HG03039 (cell line): ENCODE measurements around the gene SYTL3.
"Not testable (repeated sequence)": the region's sequence is repeated elsewhere in the genome, so short reads cannot be mapped to it uniquely, and the experiment has no call there.

Source experiments
- ATAC-seq: cut with Tn5 transposase; IDR thresholded peaks from one replicate; pipeline ENCODE4 v1.9.1; 2021; ENCODE audit warnings: mild to moderate bottlenecking, moderate library complexity; ENCODE audit not compliant: unreplicated experiment

SYTL3 gene

GRCh38 chr6:158686791-158687381 lies 37.0 kb downstream of the SYTL3 start:
- peak; percentile 59 for ATAC-seq

DNA sequence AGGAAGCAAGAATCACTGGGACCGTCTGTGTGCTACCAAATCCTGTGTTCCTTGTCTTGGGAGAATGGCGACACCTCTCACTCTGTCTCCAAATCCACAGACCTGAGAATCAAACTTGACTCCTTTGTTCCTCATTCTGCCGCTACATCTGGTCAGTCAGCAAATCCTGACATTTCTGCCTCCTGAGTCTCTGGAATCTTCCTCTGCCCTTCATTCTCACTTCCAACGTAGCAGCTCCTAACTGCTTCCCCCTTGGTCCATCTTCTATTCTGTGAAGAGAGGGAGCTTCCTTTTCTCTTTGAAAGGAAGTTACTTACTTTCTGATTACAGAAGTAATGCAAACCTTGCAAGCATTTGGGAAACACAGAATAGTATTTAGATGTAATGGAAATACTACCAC lies 37.7 kb downstream of the SYTL3 start:
- ATAC-seq, result no peak

DNA sequence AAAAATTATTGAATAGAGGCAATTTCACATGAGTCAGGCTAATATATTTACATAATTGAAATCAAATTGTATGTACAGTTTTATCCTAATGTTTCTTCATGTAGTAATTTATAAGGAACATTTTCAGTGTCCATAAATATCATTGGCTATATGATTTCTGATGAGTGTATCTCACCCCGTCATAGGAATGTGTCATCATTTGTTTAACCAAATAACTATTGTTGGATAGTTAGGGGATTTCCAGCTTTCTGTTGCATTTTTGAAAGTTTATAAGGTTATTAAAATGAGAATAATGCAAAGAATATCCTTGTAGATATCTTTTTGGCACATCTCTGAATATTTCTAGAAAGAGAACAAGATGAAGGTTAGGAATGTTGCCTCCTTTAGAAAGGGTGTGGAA lies 39.0 kb downstream of the SYTL3 start:
- no peak for ATAC-seq

GRCh38 chr6:158694913-158695312 lies 45.1 kb downstream of the SYTL3 start:
- no peak for ATAC-seq

GRCh38 chr6:158697811-158698210 lies 48.0 kb downstream of the SYTL3 start:
- ATAC-seq, result no peak

- ATAC-seq, result no peak
Measured at GRCh38 chr6:158698931-158699330, 49.1 kb downstream of the SYTL3 start.

GRCh38 chr6:158701268-158701667 lies 51.4 kb downstream of the SYTL3 start:
- ATAC-seq, result not testable (repeated sequence)

DNA sequence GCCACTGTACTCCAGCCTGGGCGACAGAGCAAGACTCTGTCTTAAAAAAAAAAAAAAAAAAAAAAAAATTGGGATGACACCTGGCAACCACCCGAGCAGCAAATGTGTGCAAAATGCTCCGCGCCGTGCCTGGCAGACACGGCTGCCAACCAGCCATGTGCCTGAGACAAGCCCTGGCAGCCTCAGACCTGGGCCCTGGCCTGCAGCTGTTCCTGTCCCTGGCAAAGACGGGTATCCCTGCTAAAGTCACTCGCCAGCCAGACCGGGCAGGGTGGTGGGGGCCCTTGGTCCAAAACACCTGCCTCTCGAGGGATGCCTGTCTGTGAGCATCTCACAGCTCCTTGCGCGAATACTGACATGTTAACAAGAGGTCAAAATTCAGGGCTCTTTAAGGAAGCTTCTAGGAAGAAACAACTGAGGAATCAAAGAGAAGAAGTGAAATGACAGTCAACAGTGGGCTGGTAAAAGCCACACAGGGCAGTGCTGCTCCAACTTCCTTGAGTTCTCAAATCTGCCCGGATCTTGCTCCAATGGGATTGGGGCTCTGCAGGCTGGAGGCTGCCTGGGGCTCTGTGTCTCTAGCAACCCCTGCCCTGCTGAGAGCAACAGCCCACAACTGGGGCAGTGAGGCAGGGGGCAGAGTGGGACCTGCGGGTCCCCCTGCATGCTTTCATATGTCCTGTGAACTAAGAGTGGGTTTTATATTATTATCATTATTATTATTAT lies 53.4 kb downstream of the SYTL3 start:
- ATAC-seq, result no peak

DNA sequence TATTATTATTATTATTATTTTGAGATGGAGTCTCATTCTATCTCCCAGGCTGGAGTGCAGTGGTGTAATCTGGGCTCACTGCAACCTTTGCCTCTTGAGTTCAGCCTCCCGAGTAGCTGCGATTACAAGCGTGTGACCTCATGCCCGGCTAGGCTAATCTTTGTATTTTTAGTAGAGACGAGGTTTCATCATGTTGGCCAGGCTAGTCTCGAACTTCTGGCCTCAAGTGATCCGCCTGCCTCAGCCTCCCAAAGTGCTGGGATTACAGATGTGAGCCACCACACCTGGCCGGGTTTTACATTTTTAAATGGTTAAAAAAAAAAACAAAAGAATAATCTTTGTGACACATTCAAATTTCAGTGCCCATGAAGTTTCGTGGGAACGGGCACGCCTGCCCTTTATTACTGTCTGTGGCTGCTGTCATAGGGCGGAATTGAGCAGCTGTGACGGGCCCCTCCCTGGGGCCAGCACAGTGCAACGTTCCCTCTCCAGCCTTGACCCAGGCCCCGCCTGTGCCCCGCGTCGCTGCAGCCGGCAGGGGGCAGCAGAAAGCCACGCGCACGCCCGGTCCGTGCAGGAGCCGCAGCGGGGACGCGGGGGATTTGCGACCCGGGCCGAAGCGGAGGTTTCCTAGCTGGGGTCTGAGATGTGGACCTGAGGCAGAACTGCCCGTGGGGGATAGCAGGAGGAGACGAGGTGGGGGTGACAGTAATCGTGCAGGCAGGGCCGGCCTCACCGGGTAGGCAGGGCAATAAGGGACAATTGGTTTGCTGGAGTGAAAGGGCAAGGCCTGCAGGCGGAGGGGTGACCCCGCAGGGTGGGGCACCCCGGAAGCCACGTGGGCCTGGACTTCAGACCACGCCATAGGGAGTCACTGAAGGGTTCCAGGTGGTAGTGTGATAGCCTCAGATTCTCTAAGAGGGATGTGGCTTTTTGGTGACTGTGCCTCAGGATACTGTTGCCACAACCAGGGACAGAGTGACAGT lies 54.3 kb downstream of the SYTL3 start:
- ATAC-seq, result peak; percentile 89

GRCh38 chr6:158705386-158706126 lies 55.7 kb downstream of the SYTL3 start:
- ATAC-seq, result no peak

DNA sequence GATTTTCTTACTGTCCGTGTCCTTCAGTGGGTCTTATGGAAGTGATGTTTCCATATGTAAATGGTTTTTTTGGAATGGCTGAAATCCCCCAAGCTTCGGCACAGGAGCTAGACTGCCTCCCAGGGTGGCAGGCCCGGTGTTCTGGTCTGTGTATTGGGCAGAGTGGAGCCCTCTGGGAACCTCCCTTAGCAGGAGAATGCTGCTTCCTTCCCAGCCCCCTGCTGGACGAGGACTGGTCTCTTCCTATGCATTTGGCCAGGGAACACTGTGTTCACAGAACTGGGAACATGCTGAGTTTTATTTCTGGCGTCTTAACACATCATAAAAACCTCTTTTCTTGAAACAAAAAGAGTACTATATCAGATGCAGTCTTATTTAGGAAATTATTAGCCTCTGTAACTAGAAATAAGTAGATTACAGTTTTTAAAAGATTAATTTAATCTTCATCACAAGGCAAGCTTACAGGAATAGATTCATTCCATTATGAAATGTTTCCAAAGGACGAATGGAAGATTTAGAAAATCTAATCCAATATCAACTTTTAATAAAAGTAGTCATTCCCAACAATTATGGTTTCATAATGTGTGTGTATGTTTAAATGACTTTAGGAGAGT lies 56.6 kb downstream of the SYTL3 start:
- no peak for ATAC-seq

DNA sequence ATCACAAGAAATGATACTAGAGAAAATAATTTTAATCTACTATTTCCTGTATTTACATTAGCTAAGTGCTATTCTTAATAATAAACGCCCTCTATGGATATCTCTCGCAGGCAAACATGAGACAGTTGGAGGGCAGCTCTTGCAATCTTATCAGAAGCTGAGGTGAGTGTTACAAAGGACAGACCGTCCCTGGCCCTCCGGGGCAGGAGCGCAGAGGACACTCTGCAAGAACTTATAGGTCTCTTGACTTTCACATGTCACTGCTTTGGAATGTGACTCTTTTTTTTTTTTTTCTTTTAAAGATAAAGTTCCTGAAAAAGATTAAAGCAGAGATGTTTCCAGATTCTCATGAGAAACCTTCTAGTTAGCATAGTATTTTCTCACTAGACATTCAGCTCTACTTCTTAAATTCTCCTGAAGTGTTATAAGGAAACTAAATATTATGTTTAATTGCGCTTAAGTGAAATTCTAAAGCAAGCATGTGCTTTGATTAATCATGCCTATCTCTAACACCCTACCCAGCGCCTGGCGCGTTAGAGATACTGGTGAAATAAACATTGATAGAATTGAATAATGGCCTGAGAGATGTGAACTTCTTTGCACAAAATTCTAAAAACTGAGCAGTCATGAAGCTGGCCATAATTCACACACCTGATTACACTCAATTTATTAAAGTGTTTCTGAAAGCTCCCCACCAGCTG lies 57.4 kb downstream of the SYTL3 start:
- no peak for ATAC-seq

GRCh38 chr6:158707821-158708195 lies 58.0 kb downstream of the SYTL3 start:
- ATAC-seq, result no peak

GRCh38 chr6:158708239-158708638 lies 58.4 kb downstream of the SYTL3 start:
- ATAC-seq, result no peak

DNA sequence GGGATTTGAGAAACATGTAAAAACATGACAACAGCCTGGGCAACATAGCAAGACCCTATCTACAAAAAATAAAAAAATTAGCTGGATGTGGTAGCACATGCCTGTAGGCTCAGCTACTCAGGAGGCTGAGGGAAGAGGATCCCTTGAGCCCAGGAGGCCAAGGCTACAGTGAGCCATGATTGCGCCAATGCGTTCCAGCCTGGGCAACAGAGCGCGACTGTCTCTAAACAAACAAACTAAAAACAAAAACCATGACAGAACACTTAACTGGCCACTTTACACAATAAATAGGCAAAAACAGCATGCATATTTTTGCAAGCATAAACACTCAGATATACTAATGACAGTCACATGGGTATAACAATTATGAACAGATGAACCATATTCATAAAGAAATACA lies 60.0 kb downstream of the SYTL3 start:
- no peak for ATAC-seq

GRCh38 chr6:158711264-158711663 lies 61.4 kb downstream of the SYTL3 start:
- ATAC-seq, result no peak

DNA sequence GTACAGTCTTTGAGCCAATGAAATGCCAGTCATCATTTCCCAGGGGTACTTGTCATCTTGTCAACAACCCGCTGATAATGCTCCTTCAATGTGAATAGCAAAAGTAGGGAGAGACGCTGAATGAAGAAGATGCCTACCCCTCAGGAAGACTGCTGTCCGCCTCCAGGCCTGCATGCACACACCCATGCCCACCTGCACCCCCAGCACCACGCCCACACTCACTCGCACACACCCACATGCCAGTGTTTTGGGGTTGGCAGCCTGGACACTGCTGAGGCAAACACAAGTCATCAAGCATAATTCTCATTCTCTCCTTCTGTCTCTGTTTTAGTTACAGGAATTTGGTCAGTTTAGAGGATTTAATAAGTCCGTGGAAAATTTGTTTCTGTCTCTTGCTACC lies 63.6 kb downstream of the SYTL3 start:
- no peak for ATAC-seq

DNA sequence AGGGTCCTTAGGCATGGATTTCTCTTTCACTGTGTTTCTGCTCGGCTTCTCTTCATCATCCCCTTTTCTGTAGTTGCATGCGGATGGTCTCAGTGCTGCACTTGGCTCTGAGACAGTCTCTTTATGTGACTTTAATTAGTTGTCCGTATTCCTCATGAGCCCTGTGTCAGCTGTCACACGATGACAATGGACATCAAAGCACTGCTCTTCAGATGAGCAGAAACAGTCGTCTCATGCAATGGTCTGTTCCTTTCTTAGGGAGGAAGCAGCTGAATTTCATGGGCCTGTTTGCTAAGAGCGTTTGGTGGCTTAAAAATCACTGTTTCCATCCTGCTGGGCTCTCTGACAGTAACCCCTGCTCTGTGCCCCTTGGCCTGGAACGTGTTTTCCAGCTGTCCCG lies 64.9 kb downstream of the SYTL3 start:
- ATAC-seq, result no peak

DNA sequence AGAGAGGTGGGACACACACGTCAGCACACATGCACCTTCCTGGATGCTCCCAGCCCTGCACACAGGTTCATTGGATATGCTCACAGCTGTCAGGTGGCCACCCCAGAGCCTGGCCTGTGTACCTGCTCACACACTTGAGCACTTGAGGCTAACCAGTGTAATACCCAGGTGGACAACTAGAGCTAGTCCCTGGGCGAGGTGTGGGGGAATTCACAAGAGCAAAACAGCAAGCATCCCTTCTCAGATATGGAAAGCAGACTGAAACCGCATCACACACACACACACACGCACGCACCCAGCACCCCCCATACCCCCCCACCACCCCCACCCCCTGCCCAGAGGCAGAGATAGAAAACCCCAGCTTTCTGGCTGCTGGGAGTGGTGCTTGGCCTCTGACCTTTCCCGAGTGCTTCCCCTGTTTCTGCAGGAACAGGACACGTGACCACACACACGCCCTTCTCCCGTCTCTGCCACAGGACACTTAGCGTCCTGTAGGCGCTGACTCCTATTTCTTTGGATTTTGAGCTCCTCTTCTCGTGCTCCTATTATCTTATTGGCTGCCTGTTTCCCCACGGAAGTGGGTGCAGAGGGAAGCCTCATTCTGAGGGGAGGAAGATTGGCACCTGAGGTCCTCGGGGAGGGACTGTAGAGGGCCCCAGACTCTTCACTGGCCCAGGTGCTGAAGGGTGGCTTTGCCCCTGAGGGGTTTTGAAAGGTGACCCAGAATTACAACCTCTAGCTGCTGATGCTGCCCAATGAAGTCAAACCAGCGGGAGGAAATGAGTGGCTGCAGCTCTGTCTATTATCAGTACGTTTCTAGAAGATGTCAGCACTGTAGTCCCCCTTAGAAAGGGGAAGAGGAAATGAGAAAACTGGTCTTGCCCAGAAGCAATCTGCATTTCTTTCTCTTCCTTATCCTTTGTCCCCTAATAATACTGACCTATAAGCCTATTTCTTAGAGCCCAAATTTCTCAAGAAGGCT lies 65.8 kb downstream of the SYTL3 start:
- ATAC-seq, result peak; percentile 37
